Endodermal cell (in vitro differentiated cells): ENCODE data around the gene NEUROG1. TPM values are rescaled to one million over a fixed set of nuclear protein-coding genes. Genes with fewer than 3 reads are reported as not detected.

Source experiments
- DNase-seq: peaks from one replicate; pipeline ENCODE4 v3.0.0-alpha.2; 2017
- H3K27ac ChIP-seq: 2 replicates; pipeline ENCODE4 v1.5.1; 2013; ENCODE audit warnings: mild to moderate bottlenecking, low read depth, low read length, moderate library complexity
- H3K27me3 ChIP-seq: 2 replicates; pipeline ENCODE4 v1.6.1; 2013; ENCODE audit warnings: mild to moderate bottlenecking, low read length, moderate library complexity; ENCODE audit not compliant: insufficient read depth, control insufficient read depth, poor library complexity, severe bottlenecking
- H3K36me3 ChIP-seq: 2 replicates; pipeline ENCODE4 v1.7.0; 2013; ENCODE audit warnings: mild to moderate bottlenecking, low read length, moderate library complexity; ENCODE audit not compliant: control insufficient read depth, insufficient read depth
- H3K4me1 ChIP-seq: one replicate; pipeline ENCODE4 v1.7.0; 2013; ENCODE audit warnings: low read length; ENCODE audit not compliant: control insufficient read depth, insufficient read depth
- H3K4me3 ChIP-seq: 2 replicates; pipeline ENCODE4 v1.5.1; 2013; ENCODE audit warnings: mild to moderate bottlenecking, low read length, moderate library complexity
- H3K9ac ChIP-seq: 2 replicates; pipeline ENCODE4 v1.6.1; 2013; ENCODE audit warnings: mild to moderate bottlenecking, low read length, moderate library complexity; ENCODE audit not compliant: poor library complexity, severe bottlenecking; ENCODE audit errors: extremely low read depth
- H3K9me3 ChIP-seq: 2 replicates; pipeline ENCODE4 v1.6.1; 2013; ENCODE audit warnings: mild to moderate bottlenecking, low read length, moderate library complexity; ENCODE audit not compliant: control insufficient read depth
- H3K27ac Mint-ChIP-seq: 2 replicates; pipeline ENCODE4 v1.8.0; 2020; ENCODE audit warnings: mixed read lengths
- H3K27me3 Mint-ChIP-seq: 2 replicates; pipeline ENCODE4 v1.8.0; 2021; ENCODE audit warnings: mild to moderate bottlenecking, mixed read lengths; ENCODE audit not compliant: insufficient read depth
- H3K36me3 Mint-ChIP-seq: 2 replicates; pipeline ENCODE4 v1.8.0; 2020; ENCODE audit warnings: low read depth, mixed read lengths
- H3K4me1 Mint-ChIP-seq: 2 replicates; pipeline ENCODE4 v1.8.0; 2020; ENCODE audit warnings: mixed read lengths
- H3K4me3 Mint-ChIP-seq: 2 replicates; pipeline ENCODE4 v1.8.0; 2020; ENCODE audit warnings: mild to moderate bottlenecking, moderate library complexity, mixed read lengths
- H3K9me3 Mint-ChIP-seq: 2 replicates; pipeline ENCODE4 v1.8.0; 2020; ENCODE audit warnings: mild to moderate bottlenecking, mixed read lengths
- WGBS, 2 experiments: methylation state at CpG; one replicate each; pipeline versions ENCODE4 v1.1.5 to v1.1.7; 2013; ENCODE audit warnings: missing lambda C conversion rate in 2 of 2, mixed read lengths in 1 of 2; ENCODE audit not compliant: insufficient coverage in 1 of 2, insufficient read length in 1 of 2; 5-methylcytosine and 5-hydroxymethylcytosine counted together
- total RNA-seq, 2 donors: library from RNA; stranded (reverse); fragmentation: NEBNext Ultra II Directional in 1 of 2; extraction: Animal tissue kit (Norgen Biotek cat#: 25700) in 1 of 2; gene quantifications; 2 replicates in 1 of 2; 3 replicates in 1 of 2; pipeline ENCODE4 v1.2.1, GENCODE V29; 2021
- TF ChIP-seq, protein P1 (sequence below): fragments of 200-600 bp; sonication (generic); conservative IDR thresholded peaks from 2 replicates; pipeline ENCODE4 v1.5.0; 2021; ENCODE audit warnings: antibody characterized with exemption, mild to moderate bottlenecking

NEUROG1 gene
- total RNA-seq, 2 donors from 2014 or later = not detected

DNA sequence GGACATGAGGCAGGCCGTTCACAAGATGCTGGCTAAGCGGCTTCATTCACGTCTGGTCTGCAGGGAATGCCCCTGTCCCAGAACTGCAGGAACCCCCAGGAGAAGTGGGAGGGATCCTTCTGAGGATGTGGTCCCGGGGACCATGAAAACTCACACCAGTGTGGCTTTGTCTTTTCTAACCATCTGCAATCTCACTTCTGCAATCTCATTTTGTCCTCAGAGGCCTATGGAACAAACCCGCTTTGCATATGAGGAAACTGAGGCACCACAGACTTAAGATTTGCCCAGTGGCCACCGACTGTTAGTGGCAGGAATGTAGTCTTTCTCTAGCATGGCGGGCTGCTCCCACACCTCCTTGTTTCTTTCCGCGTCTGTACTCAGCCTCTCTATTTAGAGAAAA lies 36.1 kb upstream of the NEUROG1 start:
- H3K4me1 ChIP-seq = peaks cover 12% of the 10 kb centered on the region
- no peaks in the 10 kb centered on the region for H3K36me3 ChIP-seq
- TF ChIP-seq, protein P1, sequence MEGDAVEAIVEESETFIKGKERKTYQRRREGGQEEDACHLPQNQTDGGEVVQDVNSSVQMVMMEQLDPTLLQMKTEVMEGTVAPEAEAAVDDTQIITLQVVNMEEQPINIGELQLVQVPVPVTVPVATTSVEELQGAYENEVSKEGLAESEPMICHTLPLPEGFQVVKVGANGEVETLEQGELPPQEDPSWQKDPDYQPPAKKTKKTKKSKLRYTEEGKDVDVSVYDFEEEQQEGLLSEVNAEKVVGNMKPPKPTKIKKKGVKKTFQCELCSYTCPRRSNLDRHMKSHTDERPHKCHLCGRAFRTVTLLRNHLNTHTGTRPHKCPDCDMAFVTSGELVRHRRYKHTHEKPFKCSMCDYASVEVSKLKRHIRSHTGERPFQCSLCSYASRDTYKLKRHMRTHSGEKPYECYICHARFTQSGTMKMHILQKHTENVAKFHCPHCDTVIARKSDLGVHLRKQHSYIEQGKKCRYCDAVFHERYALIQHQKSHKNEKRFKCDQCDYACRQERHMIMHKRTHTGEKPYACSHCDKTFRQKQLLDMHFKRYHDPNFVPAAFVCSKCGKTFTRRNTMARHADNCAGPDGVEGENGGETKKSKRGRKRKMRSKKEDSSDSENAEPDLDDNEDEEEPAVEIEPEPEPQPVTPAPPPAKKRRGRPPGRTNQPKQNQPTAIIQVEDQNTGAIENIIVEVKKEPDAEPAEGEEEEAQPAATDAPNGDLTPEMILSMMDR = no peak
- H3K36me3 Mint-ChIP-seq = no peaks in the 10 kb centered on the region
- WGBS, 2 experiments = 84 to 94% methylated on average over 5 to 9 of the region's 9 CpGs
- H3K9me3 ChIP-seq = no peaks in the 10 kb centered on the region
- no peak overlapping the region for H3K27ac Mint-ChIP-seq
- no peak overlapping the region for H3K9ac ChIP-seq
- H3K4me1 Mint-ChIP-seq = peaks cover 9% of the 10 kb centered on the region
- no peak overlapping the region for H3K27ac ChIP-seq
- H3K4me3 ChIP-seq = no peak overlapping the region
- H3K9me3 Mint-ChIP-seq = no peaks in the 10 kb centered on the region
- peaks cover 35% of the 10 kb centered on the region for H3K27me3 Mint-ChIP-seq
- H3K27me3 ChIP-seq = peaks cover 3% of the 10 kb centered on the region
- H3K4me3 Mint-ChIP-seq = no peak overlapping the region
- DNase-seq = no peak

GRCh38 chr5:135571066-135571609 lies 35.4 kb upstream of the NEUROG1 start:
- H3K27ac ChIP-seq = no peak overlapping the region
- H3K27me3 Mint-ChIP-seq = peaks cover 33% of the 10 kb centered on the region
- peaks cover 6% of the 10 kb centered on the region for H3K4me1 ChIP-seq
- no peaks in the 10 kb centered on the region for H3K9me3 Mint-ChIP-seq
- H3K4me3 Mint-ChIP-seq = no peak overlapping the region
- H3K36me3 Mint-ChIP-seq = no peaks in the 10 kb centered on the region
- WGBS, 2 experiments = 90 to 94% methylated on average over 7 to 10 of the region's 10 CpGs
- H3K4me1 Mint-ChIP-seq = peaks cover 2% of the 10 kb centered on the region
- H3K9ac ChIP-seq = no peak overlapping the region
- no peaks in the 10 kb centered on the region for H3K27me3 ChIP-seq
- DNase-seq = no peak
- H3K36me3 ChIP-seq = no peaks in the 10 kb centered on the region
- TF ChIP-seq, protein P1 = no peak
- no peak overlapping the region for H3K27ac Mint-ChIP-seq
- no peaks in the 10 kb centered on the region for H3K9me3 ChIP-seq
- H3K4me3 ChIP-seq = no peak overlapping the region

DNA sequence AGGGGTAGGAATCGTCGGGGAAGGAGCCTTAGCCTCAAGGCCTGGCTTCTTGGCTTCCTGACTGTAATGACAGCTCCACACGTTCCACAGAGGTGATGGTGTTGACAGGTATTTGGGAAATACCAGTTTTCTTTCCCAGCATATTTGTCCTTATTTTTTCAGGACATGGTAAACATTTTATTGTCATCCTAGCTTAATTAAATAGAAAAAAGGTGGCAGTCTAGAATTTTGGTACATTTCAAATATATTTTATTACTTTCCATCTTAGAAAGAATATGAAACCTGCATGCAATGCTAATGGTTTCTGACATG lies 34.6 kb upstream of the NEUROG1 start:
- Mint-ChIP-seq H3K9me3 (no peaks in the 10 kb centered on the region), H3K27me3 (peaks cover 34% of the 10 kb centered on the region), H3K4me3 (no peak overlapping the region), H3K4me1 (peaks cover under 1% of the 10 kb centered on the region), H3K27ac (no peak overlapping the region), H3K36me3 (no peaks in the 10 kb centered on the region)
- no peak overlapping the region for H3K4me3 ChIP-seq
- H3K4me1 ChIP-seq = no peaks in the 10 kb centered on the region
- no peak overlapping the region for H3K27ac ChIP-seq
- H3K9me3 ChIP-seq = no peaks in the 10 kb centered on the region
- H3K9ac ChIP-seq = no peak overlapping the region
- DNase-seq = no peak
- H3K36me3 ChIP-seq = no peaks in the 10 kb centered on the region
- 53% methylated on average over 3 of the region's 3 CpGs; no CpG with 5 or more reads in 1 of the 2 experiments for WGBS, 2 experiments
- TF ChIP-seq, protein P1 = no peak
- H3K27me3 ChIP-seq = no peaks in the 10 kb centered on the region
